Panc1 (cell line): ENCODE data around the gene MVB12A. TPM values are rescaled to one million over a fixed set of nuclear protein-coding genes. Genes with fewer than 3 reads are reported as not detected.
A peak's percentile ranks its signal among the peaks of the same experiment; 100 is the strongest.

Source experiments
- ATAC-seq: fragments of 200-7000 bp; cut with Tn5 transposase; 2 replicates; pipeline ENCODE4 v1.9.1; 2020; ENCODE audit warnings: mild to moderate bottlenecking, moderate library complexity
- BruUV-seq: library from RNA; stranded (reverse); fragments of 400-500 nt; replicated peaks from 2 replicates; lab custom pipeline; 2021; lab: Mats Ljungman, UMichigan
- CTCF ChIA-PET: fragments of 300-600 bp; sonication (Branson Sonifier 250); formaldehyde crosslinking; loops from one replicate; lab custom pipeline; 2022; ENCODE audit warnings: antibody characterized with exemption; lab: Charles Lee
- POLR2A ChIA-PET: fragments of 300-600 bp; sonication (Branson Sonifier 250); formaldehyde crosslinking; loops from one replicate; lab custom pipeline; 2022; ENCODE audit warnings: antibody characterized with exemption; lab: Charles Lee
- DNase-seq: peaks from one replicate; pipeline ENCODE4 v3.0.0-alpha.2; 2010; ENCODE audit warnings: low read depth, low spot score
- H3K27ac ChIP-seq: 2 replicates; pipeline ENCODE4 v1.5.1; 2011; ENCODE audit warnings: mild to moderate bottlenecking, low read length, inconsistent platforms
- H3K27me3 ChIP-seq: fragments of 200-500 bp; sonication (Bioruptor generic); 2 replicates; pipeline ENCODE4 v1.6.0; 2014; ENCODE audit warnings: low read length, inconsistent platforms; ENCODE audit not compliant: control insufficient read depth, insufficient read depth
- H3K36me3 ChIP-seq: fragments of 200-500 bp; sonication (Bioruptor generic); 2 replicates; pipeline ENCODE4 v1.5.1; 2014; ENCODE audit warnings: inconsistent platforms, mild to moderate bottlenecking, low read length, moderate library complexity; ENCODE audit not compliant: control insufficient read depth, insufficient read depth
- H3K4me1 ChIP-seq: 2 replicates; pipeline ENCODE4 v1.5.1; 2011; ENCODE audit warnings: inconsistent platforms, mild to moderate bottlenecking, low read length, moderate library complexity; ENCODE audit not compliant: control insufficient read depth, insufficient read depth
- H3K4me3 ChIP-seq, 2 experiments: 2 replicates each; pipeline ENCODE4 v1.5.1; 2011 to 2012; ENCODE audit warnings: low read depth in 2 of 2, low read length in 2 of 2, mild to moderate bottlenecking in 2 of 2, inconsistent platforms in 1 of 2, moderate library complexity in 1 of 2
- H3K9me3 ChIP-seq: fragments of 200-500 bp; sonication (Bioruptor generic); 2 replicates; pipeline ENCODE4 v1.5.1; 2014; ENCODE audit warnings: low read depth, mild to moderate bottlenecking, inconsistent platforms, low read length, moderate library complexity; ENCODE audit not compliant: control insufficient read depth, insufficient read depth
- POLR2AphosphoS5 ChIP-seq: IDR thresholded peaks from 2 replicates; pipeline ENCODE4 v1.6.1; 2012; ENCODE audit warnings: mild to moderate bottlenecking, low read depth, low read length, moderate library complexity
- SIN3A ChIP-seq: IDR thresholded peaks from 2 replicates; pipeline ENCODE4 v1.6.1; 2012; ENCODE audit warnings: low read depth, mild to moderate bottlenecking, low read length, moderate library complexity, borderline replicate concordance; ENCODE audit not compliant: insufficient read depth
- TCF7L2 ChIP-seq: IDR thresholded peaks from 2 replicates; pipeline ENCODE4 v1.6.1; 2011; ENCODE audit warnings: mild to moderate bottlenecking, low read depth, low read length, inconsistent platforms
- in situ Hi-C: cut with HindIII; loops from 2 replicates; pipeline ENCODE4 v1.10.0; 2016; ENCODE audit warnings: low sequenced_read_pairs, low pct_unique_long_range_greater_than_20kb
- intact Hi-C: fragments of 100-400 bp; cut with micrococcal nuclease; formaldehyde crosslinking; loops from one replicate; pipeline ENCODE4 v1.10.0; 2022; ENCODE audit not compliant: unreplicated experiment
- total RNA-seq: library from RNA; stranded (reverse); gene quantifications from one replicate; pipeline ENCODE4 v1.2.1, GENCODE V29; 2021; ENCODE audit not compliant: unreplicated experiment
- TF ChIP-seq, protein P1 (sequence below): fragments of 450-650 bp; IDR thresholded peaks from 2 replicates; pipeline ENCODE4 v1.5.1; 2017; ENCODE audit warnings: mild to moderate bottlenecking
- TF ChIP-seq, protein P2 (sequence below), 2 experiments: IDR thresholded peaks; 2 replicates each; pipeline ENCODE4 v1.6.1; 2011 to 2012; ENCODE audit warnings: low read depth in 2 of 2, control low read depth in 1 of 2, low read length in 1 of 2, mild to moderate bottlenecking in 1 of 2, moderate library complexity in 1 of 2; ENCODE audit not compliant: insufficient read depth in 1 of 2

The MVB12A gene
- total RNA-seq, 1 experiment from 2014 or later, result 42.1 TPM

DNA sequence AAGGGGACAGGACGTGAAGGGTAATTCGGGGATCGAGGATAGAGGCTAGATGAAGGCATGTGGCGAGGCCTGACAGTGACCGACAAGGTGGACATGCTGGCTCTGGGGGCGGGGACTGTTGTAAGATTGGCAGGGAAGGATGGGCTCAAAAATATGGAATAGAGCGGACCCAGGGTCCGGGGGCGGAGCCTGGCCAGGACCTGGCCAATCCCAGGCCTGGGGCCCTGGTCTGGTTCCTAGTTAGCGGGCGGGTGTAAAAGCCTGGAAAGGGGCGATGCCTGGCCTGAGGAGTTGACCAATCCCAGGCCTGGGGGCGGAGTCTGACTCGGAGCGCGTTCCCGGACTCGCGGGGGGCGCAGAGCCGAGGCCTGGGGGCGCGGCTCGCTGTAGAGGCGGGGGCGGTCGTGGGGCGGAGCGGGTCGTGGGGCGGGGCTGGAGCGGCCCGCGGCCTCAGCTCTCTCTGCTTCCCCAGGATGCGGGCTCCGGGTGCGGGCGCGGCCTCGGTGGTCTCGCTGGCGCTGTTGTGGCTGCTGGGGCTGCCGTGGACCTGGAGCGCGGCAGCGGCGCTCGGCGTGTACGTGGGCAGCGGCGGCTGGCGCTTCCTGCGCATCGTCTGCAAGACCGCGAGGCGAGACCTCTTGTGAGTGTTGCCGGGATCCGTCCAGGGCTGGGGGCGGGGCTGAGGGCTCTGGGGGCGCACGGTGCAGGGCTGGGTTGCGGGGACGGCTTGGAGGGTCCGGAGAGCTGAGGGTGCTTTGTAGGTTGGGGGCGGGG, 50.4 kb downstream of the MVB12A start, which contains the start of gene SLC27A1:
SLC27A1 (plus strand) TSS at position 457 of the 774 bp plus-strand sequence; CDS start at position 474, 17 bp downstream.
- peak; percentile 94 for ATAC-seq
- CTCF ChIA-PET, result interaction anchor here (0.6 kb wide), 1 partner anchor 389 kb away, joined by 5 read pairs; no protein-coding TSS in a partner anchor
- Histone ChIP-seq H3K4me1 (peaks cover 9% of the 10 kb centered on the region), H3K4me3 (peak within 1 kb of the TSS; percentile 58 to 77), H3K9me3 (no peaks in the 10 kb centered on the region), H3K27ac (peak within 1 kb of the TSS; percentile 79), H3K36me3 (no peaks in the 10 kb centered on the region), H3K27me3 (no peaks in the 10 kb centered on the region)
- in situ Hi-C loops, result no loop called here
- DNase-seq, result no peak
- POLR2A ChIA-PET, result interaction anchor here (0.7 kb wide), 1 partner anchor 98 kb away, joined by 3 read pairs; no protein-coding TSS in a partner anchor
- intact Hi-C loops, result no loop called here
- no TSS peak for BruUV-seq
- TF ChIP-seq, protein P1, sequence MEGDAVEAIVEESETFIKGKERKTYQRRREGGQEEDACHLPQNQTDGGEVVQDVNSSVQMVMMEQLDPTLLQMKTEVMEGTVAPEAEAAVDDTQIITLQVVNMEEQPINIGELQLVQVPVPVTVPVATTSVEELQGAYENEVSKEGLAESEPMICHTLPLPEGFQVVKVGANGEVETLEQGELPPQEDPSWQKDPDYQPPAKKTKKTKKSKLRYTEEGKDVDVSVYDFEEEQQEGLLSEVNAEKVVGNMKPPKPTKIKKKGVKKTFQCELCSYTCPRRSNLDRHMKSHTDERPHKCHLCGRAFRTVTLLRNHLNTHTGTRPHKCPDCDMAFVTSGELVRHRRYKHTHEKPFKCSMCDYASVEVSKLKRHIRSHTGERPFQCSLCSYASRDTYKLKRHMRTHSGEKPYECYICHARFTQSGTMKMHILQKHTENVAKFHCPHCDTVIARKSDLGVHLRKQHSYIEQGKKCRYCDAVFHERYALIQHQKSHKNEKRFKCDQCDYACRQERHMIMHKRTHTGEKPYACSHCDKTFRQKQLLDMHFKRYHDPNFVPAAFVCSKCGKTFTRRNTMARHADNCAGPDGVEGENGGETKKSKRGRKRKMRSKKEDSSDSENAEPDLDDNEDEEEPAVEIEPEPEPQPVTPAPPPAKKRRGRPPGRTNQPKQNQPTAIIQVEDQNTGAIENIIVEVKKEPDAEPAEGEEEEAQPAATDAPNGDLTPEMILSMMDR, result no peak
- TF ChIP-seq TCF7L2 (no peak), POLR2AphosphoS5 (no peak)
- TF ChIP-seq, protein P2, sequence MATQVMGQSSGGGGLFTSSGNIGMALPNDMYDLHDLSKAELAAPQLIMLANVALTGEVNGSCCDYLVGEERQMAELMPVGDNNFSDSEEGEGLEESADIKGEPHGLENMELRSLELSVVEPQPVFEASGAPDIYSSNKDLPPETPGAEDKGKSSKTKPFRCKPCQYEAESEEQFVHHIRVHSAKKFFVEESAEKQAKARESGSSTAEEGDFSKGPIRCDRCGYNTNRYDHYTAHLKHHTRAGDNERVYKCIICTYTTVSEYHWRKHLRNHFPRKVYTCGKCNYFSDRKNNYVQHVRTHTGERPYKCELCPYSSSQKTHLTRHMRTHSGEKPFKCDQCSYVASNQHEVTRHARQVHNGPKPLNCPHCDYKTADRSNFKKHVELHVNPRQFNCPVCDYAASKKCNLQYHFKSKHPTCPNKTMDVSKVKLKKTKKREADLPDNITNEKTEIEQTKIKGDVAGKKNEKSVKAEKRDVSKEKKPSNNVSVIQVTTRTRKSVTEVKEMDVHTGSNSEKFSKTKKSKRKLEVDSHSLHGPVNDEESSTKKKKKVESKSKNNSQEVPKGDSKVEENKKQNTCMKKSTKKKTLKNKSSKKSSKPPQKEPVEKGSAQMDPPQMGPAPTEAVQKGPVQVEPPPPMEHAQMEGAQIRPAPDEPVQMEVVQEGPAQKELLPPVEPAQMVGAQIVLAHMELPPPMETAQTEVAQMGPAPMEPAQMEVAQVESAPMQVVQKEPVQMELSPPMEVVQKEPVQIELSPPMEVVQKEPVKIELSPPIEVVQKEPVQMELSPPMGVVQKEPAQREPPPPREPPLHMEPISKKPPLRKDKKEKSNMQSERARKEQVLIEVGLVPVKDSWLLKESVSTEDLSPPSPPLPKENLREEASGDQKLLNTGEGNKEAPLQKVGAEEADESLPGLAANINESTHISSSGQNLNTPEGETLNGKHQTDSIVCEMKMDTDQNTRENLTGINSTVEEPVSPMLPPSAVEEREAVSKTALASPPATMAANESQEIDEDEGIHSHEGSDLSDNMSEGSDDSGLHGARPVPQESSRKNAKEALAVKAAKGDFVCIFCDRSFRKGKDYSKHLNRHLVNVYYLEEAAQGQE (IDR thresholded peaks at IDR 0.05; ENCODE audit: insufficient read depth in 1 of 2, low read depth in 2 of 2, low read length in 1 of 2), result no peak

DNA sequence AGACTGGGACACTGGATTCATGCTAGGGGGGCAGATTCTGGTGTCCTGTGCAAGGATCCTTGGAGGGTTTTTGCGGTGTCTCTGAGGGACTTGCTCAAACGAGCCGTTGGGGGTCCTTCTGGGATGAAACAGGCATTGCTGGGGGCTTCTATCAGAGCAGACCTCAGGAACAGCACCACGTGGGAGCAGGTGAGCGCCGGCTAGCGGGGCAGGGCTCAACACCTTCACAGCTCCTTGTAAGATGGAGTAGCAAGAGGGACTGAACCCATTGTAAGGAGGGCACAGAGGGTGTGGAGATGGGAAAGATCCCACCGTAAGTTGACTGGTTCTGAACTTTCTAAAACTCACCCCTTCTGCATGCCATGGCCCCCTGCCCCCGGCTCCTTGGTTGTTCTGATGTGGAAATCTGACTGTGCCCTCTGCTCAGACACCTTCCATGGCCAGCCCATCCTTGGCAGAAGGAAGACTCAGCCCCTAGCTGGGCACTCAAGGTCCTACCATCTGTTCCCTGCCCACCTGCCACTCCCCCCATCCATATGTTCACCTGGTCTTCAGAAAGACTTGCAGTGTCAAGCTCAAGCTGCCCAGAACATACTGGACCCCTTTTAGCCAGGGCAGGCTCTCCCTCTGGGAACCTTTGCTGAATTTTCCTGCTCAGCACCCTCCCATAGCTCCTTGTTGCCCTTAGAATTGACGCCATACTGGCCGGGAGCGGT, 51.7 kb downstream of the MVB12A start:
- no peak for ATAC-seq
- in situ Hi-C loops (no loop called here), intact Hi-C loops (no loop called here)
- Histone ChIP-seq H3K4me1 (peaks cover 13% of the 10 kb centered on the region), H3K4me3 (peak overlapping the region; percentile 58 to 77; a peak in 3 of 4 replicates), H3K36me3 (no peaks in the 10 kb centered on the region), H3K9me3 (no peaks in the 10 kb centered on the region), H3K27ac (no peak overlapping the region), H3K27me3 (no peaks in the 10 kb centered on the region)
- no TSS peak for BruUV-seq
- no peak for DNase-seq
- TF ChIP-seq, protein P2 (IDR thresholded peaks at IDR 0.05; ENCODE audit: insufficient read depth in 1 of 2, low read depth in 2 of 2, low read length in 1 of 2), result no peak
- TF ChIP-seq TCF7L2 (no peak), SIN3A (no peak), POLR2AphosphoS5 (no peak)
- TF ChIP-seq, protein P1, result no peak
- ChIA-PET CTCF (no interaction called here), POLR2A (interaction anchor here (0.6 kb wide), 2 partner anchors 226 to 372 kb away, joined by 3 to 10 read pairs; partner anchors contain the start of gene NR2F6)
